Erythroblast (primary cell): ENCODE data around the gene ADAM12.

ENCODE experiments used
- GATA1 ChIP-seq: IDR thresholded peaks from 2 replicates; pipeline ENCODE4 v1.6.1; 2011; ENCODE audit warnings: low read depth, mild to moderate bottlenecking, control low read depth, low read length, moderate library complexity
- POLR2A ChIP-seq: IDR thresholded peaks from 2 replicates; pipeline ENCODE4 v1.6.1; 2011; ENCODE audit warnings: mild to moderate bottlenecking, low read length

DNA sequence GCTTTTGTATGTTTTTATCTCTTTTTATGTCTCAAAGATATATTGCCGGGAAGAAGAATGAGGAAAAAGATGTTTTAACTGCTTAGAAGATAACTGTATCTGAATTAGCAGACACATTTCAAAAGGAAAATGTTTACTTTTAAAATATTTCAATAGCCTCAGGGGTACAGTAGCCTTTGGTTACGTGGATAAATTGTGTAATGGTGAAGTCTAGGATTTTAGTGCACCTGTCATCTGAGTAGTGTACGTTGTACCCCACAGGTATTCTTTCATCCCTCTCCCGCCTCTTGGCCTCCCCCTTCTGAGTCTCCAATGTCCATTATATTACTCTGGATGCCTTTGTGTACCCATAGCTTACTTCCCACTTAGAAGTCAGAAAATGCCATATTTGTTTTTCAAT is 269.8 kb downstream of the ADAM12 start:
- TF ChIP-seq POLR2A (no peak), GATA1 (no peak)
